SK-N-SH (cell line): ENCODE results near the gene ATE1. TPM values are rescaled to one million over a fixed set of nuclear protein-coding genes. Genes with fewer than 3 reads are reported as not detected.

ENCODE experiments used
- CTCF ChIA-PET: fragments of 300-600, 350-600 bp; formaldehyde crosslinking; extraction: SDS; loops from one replicate; lab custom pipeline; 2021; lab: Yijun Ruan, JAX
- POLR2A ChIA-PET: fragments of 350-600 bp; sonication (Branson Sonifier 250); formaldehyde crosslinking; extraction: SDS; loops from one replicate; lab custom pipeline; 2020; ENCODE audit warnings: antibody characterized with exemption, inconsistent platforms; lab: Yijun Ruan, JAX
- DNase-seq: peaks from one replicate; pipeline ENCODE4 v3.0.0; 2012
- H2AFZ ChIP-seq: fragments of 200-600 bp; sonication (generic); 2 replicates; pipeline ENCODE4 v1.8.1; 2016; ENCODE audit warnings: antibody characterized with exemption, mild to moderate bottlenecking, low read depth
- H3F3A ChIP-seq: fragments of 200-600 bp; sonication (generic); replicated peaks from 2 replicates; pipeline ENCODE3; 2016; ENCODE audit warnings: antibody characterized with exemption, mild to moderate bottlenecking; ENCODE audit not compliant: insufficient read depth
- H3K27ac ChIP-seq, 2 experiments: fragments of 200-500 bp in 1 of 2; fragments of 200-600 bp in 1 of 2; sonication (Bioruptor generic) in 1 of 2; sonication (generic), shearing (Covaris generic) in 1 of 2; 2 replicates each; pipeline versions ENCODE4 v1.5.1 to v1.6.1; 2014 to 2016; ENCODE audit warnings: low read depth in 2 of 2, inconsistent platforms in 1 of 2, low read length in 1 of 2, mild to moderate bottlenecking in 1 of 2, mixed read lengths in 1 of 2
- H3K27me3 ChIP-seq: fragments of 200-600 bp; sonication (generic), shearing (Covaris generic); 2 replicates; pipeline ENCODE4 v1.6.1; 2016; ENCODE audit warnings: mixed run types; ENCODE audit not compliant: insufficient read depth
- H3K36me3 ChIP-seq, 2 experiments: fragments of 200-500 bp in 1 of 2; fragments of 200-600 bp in 1 of 2; sonication (Bioruptor generic) in 1 of 2; sonication (generic) in 1 of 2; replicated peaks in 1 of 2; 2 replicates each; pipeline versions ENCODE3 to v1.5.1; 2014 to 2016; ENCODE audit warnings: low read length in 1 of 2, mild to moderate bottlenecking in 1 of 2; ENCODE audit not compliant: insufficient read depth in 2 of 2, control insufficient read depth in 1 of 2
- H3K4me1 ChIP-seq, 2 experiments: fragments of 200-500 bp in 1 of 2; fragments of 200-600 bp in 1 of 2; sonication (Bioruptor generic) in 1 of 2; sonication (generic), shearing (Covaris generic) in 1 of 2; 2 replicates each; pipeline versions ENCODE4 v1.5.1 to v1.6.1; 2014 to 2016; ENCODE audit warnings: low read depth in 1 of 2, low read length in 1 of 2, mixed run types in 1 of 2; ENCODE audit not compliant: insufficient read depth in 2 of 2, control insufficient read depth in 1 of 2
- H3K4me2 ChIP-seq: fragments of 200-600 bp; sonication (generic), shearing (Covaris generic); 2 replicates; pipeline ENCODE4 v1.6.1; 2017; ENCODE audit warnings: mixed run types
- H3K4me3 ChIP-seq, 2 experiments: fragments of 200-500 bp in 1 of 2; fragments of 200-600 bp in 1 of 2; sonication (Bioruptor generic) in 1 of 2; sonication (generic), shearing (Covaris generic) in 1 of 2; 2 replicates each; pipeline versions ENCODE4 v1.5.1 to v1.8.1; 2014 to 2016; ENCODE audit warnings: low read depth in 2 of 2, inconsistent platforms in 1 of 2, low read length in 1 of 2, mild to moderate bottlenecking in 1 of 2, mixed read lengths in 1 of 2, moderate library complexity in 1 of 2
- H3K79me2 ChIP-seq: fragments of 200-600 bp; sonication (generic); 2 replicates; pipeline ENCODE4 v1.8.1; 2017; ENCODE audit warnings: mild to moderate bottlenecking; ENCODE audit not compliant: insufficient read depth
- H3K9ac ChIP-seq: fragments of 200-600 bp; sonication (generic); 2 replicates; pipeline ENCODE4 v1.6.1; 2017; ENCODE audit warnings: mixed run types
- H3K9me2 ChIP-seq: fragments of 200-600 bp; sonication (generic); 2 replicates; pipeline ENCODE4 v1.6.1; 2017; ENCODE audit warnings: mixed run types
- H3K9me3 ChIP-seq: fragments of 200-600 bp; sonication (generic); 2 replicates; pipeline ENCODE4 v1.6.1; 2017; ENCODE audit warnings: mixed run types, mild to moderate bottlenecking, moderate library complexity
- H4K20me1 ChIP-seq: fragments of 200-600 bp; sonication (generic); 2 replicates; pipeline ENCODE4 v1.6.1; 2017; ENCODE audit warnings: mild to moderate bottlenecking, mixed run types; ENCODE audit not compliant: insufficient read depth
- CHD2 ChIP-seq: fragments of 150-350 bp; IDR thresholded peaks from 2 replicates; pipeline ENCODE4 v1.6.1; 2018; ENCODE audit warnings: low read length; ENCODE audit not compliant: partially characterized antibody
- ELF1 ChIP-seq: IDR thresholded peaks from 2 replicates; pipeline ENCODE4 v1.4.0; 2012
- EZH2phosphoT487 ChIP-seq: fragments of 200-600 bp; sonication (generic); IDR thresholded peaks from 2 replicates; pipeline ENCODE4 v1.6.1; 2017; ENCODE audit warnings: low read depth, mixed run types, mild to moderate bottlenecking, antibody characterized with exemption, moderate library complexity, borderline replicate concordance
- FOXJ3 ChIP-seq: sonication (generic); formaldehyde crosslinking; IDR thresholded peaks from 2 replicates; pipeline ENCODE4 v1.5.1; 2020; ENCODE audit warnings: mild to moderate bottlenecking, missing genetic modification reagents
- FOXM1 ChIP-seq: IDR thresholded peaks from 2 replicates; pipeline ENCODE4 v1.4.0; 2012; ENCODE audit warnings: low read depth, mild to moderate bottlenecking
- NFIC ChIP-seq: IDR thresholded peaks from 2 replicates; pipeline ENCODE4 v1.4.0; 2012; ENCODE audit warnings: borderline replicate concordance
- NRF1 ChIP-seq: IDR thresholded peaks from 2 replicates; pipeline ENCODE4 v1.6.1; 2012; ENCODE audit warnings: low read depth, mild to moderate bottlenecking, low read length
- RCOR1 ChIP-seq: fragments of 150-350 bp; IDR thresholded peaks from 2 replicates; pipeline ENCODE4 v1.6.1; 2017; ENCODE audit warnings: antibody characterized with exemption, low read length
- RFX5 ChIP-seq: IDR thresholded peaks from 2 replicates; pipeline ENCODE4 v1.6.1; 2012; ENCODE audit warnings: mild to moderate bottlenecking, improper control_type of control experiment, low read length
- RXRA ChIP-seq: IDR thresholded peaks from 2 replicates; pipeline ENCODE4 v1.4.0; 2012; ENCODE audit warnings: low read depth, mild to moderate bottlenecking, borderline replicate concordance
- TAF1 ChIP-seq: IDR thresholded peaks from 2 replicates; pipeline ENCODE4 v1.6.1; 2012; ENCODE audit warnings: low read depth, mild to moderate bottlenecking, low read length, moderate library complexity, borderline replicate concordance
- TCF12 ChIP-seq: IDR thresholded peaks from 2 replicates; pipeline ENCODE4 v1.4.0; 2012
- TEAD4 ChIP-seq: IDR thresholded peaks from 2 replicates; pipeline ENCODE4 v1.4.0; 2012; ENCODE audit warnings: mild to moderate bottlenecking, borderline replicate concordance; ENCODE audit not compliant: insufficient read depth
- WGBS: methylation state at CpG from one replicate; pipeline ENCODE4 v1.1.6; 2017; ENCODE audit warnings: low lambda C conversion rate; 5-methylcytosine and 5-hydroxymethylcytosine counted together
- polyA plus RNA-seq, 3 experiments: library from polyadenylated mRNA; depleted of rRNA; stranded (reverse); fragments of >200 nt; gene quantifications; 2 replicates each; pipeline ENCODE4 v1.2.3, GENCODE V29; 2012
- TF ChIP-seq, protein P1 (sequence below): IDR thresholded peaks from 2 replicates; pipeline ENCODE4 v1.4.0; 2012; ENCODE audit warnings: low read depth
- TF ChIP-seq, protein P2 (sequence below): IDR thresholded peaks from 2 replicates; pipeline ENCODE4; 2012
- TF ChIP-seq, protein P3 (sequence below): IDR thresholded peaks from 2 replicates; pipeline ENCODE4 v1.6.1; 2012; ENCODE audit warnings: mild to moderate bottlenecking, low read depth, low read length, moderate library complexity
- TF ChIP-seq, protein P4 (sequence below): fragments of 150-350 bp; IDR thresholded peaks from 2 replicates; pipeline ENCODE4 v1.6.1; 2016; ENCODE audit warnings: mild to moderate bottlenecking, low read depth, low read length
- TF ChIP-seq, protein P5 (sequence below): IDR thresholded peaks from 2 replicates; pipeline ENCODE4 v1.4.0; 2012; ENCODE audit warnings: low read depth, borderline replicate concordance
- TF ChIP-seq, protein P6 (sequence below): fragments of 200-600 bp; sonication (generic); IDR thresholded peaks from 2 replicates; pipeline ENCODE4 v1.6.1; 2017; ENCODE audit warnings: antibody characterized with exemption, mild to moderate bottlenecking, moderate library complexity

The ATE1 gene
- polyA plus RNA-seq, 1 of the 3 experiments (the other 2 are of a cell fraction), result 6.3 TPM

DNA sequence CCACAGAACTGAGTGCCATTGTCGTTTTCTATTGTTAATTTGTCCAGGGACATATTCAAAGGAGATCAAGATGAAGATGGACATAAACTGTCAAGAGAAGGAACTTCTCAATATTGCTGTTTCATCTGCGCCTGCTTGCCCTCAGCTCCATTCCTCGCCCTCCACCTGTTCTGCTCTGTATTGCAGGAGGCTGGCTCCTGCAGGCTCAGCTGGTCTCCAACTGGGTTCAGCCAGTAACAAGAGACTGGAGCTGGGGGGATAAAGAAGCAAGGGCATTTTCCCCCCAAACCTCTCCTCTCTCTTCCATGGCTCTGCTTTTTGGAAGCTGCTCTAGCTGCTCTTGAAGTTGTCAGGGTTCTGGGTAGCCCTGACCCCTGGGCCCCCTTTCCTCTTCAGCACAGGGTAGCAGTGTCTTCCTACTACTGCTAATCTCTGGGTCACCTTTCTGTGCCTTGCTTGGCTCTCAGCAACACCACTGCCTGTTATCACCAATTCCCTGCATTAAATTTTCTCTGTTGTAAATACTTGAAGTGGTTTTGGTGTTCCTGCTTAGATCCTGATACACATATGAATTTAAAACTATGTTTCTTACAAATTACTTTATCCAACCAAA, 180.6 kb downstream of the ATE1 start:
- H3K36me3 ChIP-seq, result peaks cover 0 to 7% of the 10 kb centered on the region in 2 experiments
- no peaks in the 10 kb centered on the region for H4K20me1 ChIP-seq
- ChIA-PET CTCF (interaction anchor here (0.8 to 1.6 kb wide), 7 partner anchors 11 to 84 kb away, joined by 3 to 8 read pairs (median 3); no protein-coding TSS in a partner anchor), POLR2A (no interaction called here)
- no peaks in the 10 kb centered on the region for H3K79me2 ChIP-seq
- H3K9me2 ChIP-seq, result no peaks in the 10 kb centered on the region
- H3F3A ChIP-seq, result no peaks in the 10 kb centered on the region
- H3K4me2 ChIP-seq, result no peak overlapping the region
- TF ChIP-seq RXRA, result no peak
- TF ChIP-seq FOXJ3 (CRISPR knock-in tag), result no peak
- TF ChIP-seq, protein P1, sequence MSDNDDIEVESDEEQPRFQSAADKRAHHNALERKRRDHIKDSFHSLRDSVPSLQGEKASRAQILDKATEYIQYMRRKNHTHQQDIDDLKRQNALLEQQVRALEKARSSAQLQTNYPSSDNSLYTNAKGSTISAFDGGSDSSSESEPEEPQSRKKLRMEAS, result no peak
- TF ChIP-seq EZH2phosphoT487, result no peak
- TF ChIP-seq TCF12, result no peak
- TF ChIP-seq NFIC, result no peak
- no peak for TF ChIP-seq NRF1
- TF ChIP-seq CHD2, result no peak
- no peak for TF ChIP-seq RCOR1
- TF ChIP-seq, protein P2, sequence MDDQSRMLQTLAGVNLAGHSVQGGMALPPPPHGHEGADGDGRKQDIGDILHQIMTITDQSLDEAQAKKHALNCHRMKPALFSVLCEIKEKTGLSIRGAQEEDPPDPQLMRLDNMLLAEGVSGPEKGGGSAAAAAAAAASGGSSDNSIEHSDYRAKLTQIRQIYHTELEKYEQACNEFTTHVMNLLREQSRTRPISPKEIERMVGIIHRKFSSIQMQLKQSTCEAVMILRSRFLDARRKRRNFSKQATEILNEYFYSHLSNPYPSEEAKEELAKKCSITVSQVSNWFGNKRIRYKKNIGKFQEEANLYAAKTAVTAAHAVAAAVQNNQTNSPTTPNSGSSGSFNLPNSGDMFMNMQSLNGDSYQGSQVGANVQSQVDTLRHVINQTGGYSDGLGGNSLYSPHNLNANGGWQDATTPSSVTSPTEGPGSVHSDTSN, result no peak
- TF ChIP-seq RFX5, result no peak
- no peak for TF ChIP-seq FOXM1
- no peaks in the 10 kb centered on the region; a peak in 1 of 4 replicates for H3K4me1 ChIP-seq
- H3K27ac ChIP-seq, result no peak overlapping the region
- 81% methylated on average over 3 of the region's 3 CpGs for WGBS
- H3K4me3 ChIP-seq, result no peak overlapping the region
- no peaks in the 10 kb centered on the region for H3K9me3 ChIP-seq
- H3K9ac ChIP-seq, result no peak overlapping the region
- DNase-seq, result no peak
- H2AFZ ChIP-seq, result no peak overlapping the region
- H3K27me3 ChIP-seq, result no peaks in the 10 kb centered on the region

DNA sequence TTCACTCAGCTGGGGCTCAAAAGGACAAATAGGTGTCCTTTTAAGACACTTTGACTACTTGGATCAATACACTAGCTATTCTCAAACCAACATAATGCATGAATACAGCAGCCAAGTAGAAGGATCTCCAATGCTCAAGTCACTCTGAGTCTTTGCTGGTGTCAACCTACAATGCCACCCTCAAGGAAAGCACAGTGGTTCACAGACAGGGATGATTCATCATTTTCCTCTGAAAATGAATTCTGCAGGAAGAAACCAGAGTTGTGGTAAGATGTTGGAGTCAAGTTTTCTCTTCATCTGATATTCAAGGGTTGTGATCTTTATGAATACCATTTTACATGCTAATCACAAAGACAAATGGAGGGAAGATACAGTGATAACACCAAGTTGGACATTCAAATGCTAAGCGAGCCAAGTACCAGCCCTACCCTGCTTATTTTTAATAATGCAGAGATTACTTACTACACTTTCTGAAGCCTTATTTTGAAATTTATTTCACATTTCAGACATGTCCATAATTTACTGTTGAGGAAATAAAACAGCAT, 186.5 kb downstream of the ATE1 start:
- CTCF ChIA-PET, result interaction anchor here (1.3 to 2.3 kb wide), 5 partner anchors 8 to 799 kb away, joined by 3 to 14 read pairs (median 12); no protein-coding TSS in a partner anchor
- TF ChIP-seq, protein P3, sequence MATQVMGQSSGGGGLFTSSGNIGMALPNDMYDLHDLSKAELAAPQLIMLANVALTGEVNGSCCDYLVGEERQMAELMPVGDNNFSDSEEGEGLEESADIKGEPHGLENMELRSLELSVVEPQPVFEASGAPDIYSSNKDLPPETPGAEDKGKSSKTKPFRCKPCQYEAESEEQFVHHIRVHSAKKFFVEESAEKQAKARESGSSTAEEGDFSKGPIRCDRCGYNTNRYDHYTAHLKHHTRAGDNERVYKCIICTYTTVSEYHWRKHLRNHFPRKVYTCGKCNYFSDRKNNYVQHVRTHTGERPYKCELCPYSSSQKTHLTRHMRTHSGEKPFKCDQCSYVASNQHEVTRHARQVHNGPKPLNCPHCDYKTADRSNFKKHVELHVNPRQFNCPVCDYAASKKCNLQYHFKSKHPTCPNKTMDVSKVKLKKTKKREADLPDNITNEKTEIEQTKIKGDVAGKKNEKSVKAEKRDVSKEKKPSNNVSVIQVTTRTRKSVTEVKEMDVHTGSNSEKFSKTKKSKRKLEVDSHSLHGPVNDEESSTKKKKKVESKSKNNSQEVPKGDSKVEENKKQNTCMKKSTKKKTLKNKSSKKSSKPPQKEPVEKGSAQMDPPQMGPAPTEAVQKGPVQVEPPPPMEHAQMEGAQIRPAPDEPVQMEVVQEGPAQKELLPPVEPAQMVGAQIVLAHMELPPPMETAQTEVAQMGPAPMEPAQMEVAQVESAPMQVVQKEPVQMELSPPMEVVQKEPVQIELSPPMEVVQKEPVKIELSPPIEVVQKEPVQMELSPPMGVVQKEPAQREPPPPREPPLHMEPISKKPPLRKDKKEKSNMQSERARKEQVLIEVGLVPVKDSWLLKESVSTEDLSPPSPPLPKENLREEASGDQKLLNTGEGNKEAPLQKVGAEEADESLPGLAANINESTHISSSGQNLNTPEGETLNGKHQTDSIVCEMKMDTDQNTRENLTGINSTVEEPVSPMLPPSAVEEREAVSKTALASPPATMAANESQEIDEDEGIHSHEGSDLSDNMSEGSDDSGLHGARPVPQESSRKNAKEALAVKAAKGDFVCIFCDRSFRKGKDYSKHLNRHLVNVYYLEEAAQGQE, result no peak
- TF ChIP-seq, protein P4, sequence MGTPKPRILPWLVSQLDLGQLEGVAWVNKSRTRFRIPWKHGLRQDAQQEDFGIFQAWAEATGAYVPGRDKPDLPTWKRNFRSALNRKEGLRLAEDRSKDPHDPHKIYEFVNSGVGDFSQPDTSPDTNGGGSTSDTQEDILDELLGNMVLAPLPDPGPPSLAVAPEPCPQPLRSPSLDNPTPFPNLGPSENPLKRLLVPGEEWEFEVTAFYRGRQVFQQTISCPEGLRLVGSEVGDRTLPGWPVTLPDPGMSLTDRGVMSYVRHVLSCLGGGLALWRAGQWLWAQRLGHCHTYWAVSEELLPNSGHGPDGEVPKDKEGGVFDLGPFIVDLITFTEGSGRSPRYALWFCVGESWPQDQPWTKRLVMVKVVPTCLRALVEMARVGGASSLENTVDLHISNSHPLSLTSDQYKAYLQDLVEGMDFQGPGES, result no peak
- no peak for TF ChIP-seq ELF1
- TF ChIP-seq, protein P5, sequence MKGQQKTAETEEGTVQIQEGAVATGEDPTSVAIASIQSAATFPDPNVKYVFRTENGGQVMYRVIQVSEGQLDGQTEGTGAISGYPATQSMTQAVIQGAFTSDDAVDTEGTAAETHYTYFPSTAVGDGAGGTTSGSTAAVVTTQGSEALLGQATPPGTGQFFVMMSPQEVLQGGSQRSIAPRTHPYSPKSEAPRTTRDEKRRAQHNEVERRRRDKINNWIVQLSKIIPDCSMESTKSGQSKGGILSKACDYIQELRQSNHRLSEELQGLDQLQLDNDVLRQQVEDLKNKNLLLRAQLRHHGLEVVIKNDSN, result no peak
- no peak for TF ChIP-seq NRF1
- TF ChIP-seq TAF1, result no peak
- no peak for TF ChIP-seq TEAD4
- TF ChIP-seq, protein P6, sequence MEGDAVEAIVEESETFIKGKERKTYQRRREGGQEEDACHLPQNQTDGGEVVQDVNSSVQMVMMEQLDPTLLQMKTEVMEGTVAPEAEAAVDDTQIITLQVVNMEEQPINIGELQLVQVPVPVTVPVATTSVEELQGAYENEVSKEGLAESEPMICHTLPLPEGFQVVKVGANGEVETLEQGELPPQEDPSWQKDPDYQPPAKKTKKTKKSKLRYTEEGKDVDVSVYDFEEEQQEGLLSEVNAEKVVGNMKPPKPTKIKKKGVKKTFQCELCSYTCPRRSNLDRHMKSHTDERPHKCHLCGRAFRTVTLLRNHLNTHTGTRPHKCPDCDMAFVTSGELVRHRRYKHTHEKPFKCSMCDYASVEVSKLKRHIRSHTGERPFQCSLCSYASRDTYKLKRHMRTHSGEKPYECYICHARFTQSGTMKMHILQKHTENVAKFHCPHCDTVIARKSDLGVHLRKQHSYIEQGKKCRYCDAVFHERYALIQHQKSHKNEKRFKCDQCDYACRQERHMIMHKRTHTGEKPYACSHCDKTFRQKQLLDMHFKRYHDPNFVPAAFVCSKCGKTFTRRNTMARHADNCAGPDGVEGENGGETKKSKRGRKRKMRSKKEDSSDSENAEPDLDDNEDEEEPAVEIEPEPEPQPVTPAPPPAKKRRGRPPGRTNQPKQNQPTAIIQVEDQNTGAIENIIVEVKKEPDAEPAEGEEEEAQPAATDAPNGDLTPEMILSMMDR, result no peak

More for the DNA sequence above, 186.5 kb downstream of the ATE1 start:
- Histone ChIP-seq H2AFZ (no peak overlapping the region), H3K4me2 (no peak overlapping the region), H3K9me2 (no peaks in the 10 kb centered on the region), H3K36me3 (peaks cover 0 to 16% of the 10 kb centered on the region in 2 experiments), H3K4me1 (peaks cover 5 to 22% of the 10 kb centered on the region in 2 experiments; a peak in 2 of 4 replicates), H3K9ac (no peak overlapping the region), H3K79me2 (no peaks in the 10 kb centered on the region), H4K20me1 (no peaks in the 10 kb centered on the region), H3K27me3 (no peaks in the 10 kb centered on the region), H3K4me3 (no peak overlapping the region), H3K27ac (no peak overlapping the region; a peak in 1 of 4 replicates), H3F3A (peaks cover 5% of the 10 kb centered on the region), H3K9me3 (no peaks in the 10 kb centered on the region)
- POLR2A ChIA-PET, result no interaction called here
- DNase-seq, result no peak
- WGBS, result 5% methylated on average over 1 of the region's 1 CpG
